H1 (cell line): ENCODE data around the gene DOCK6. TPM values are rescaled to one million over a fixed set of nuclear protein-coding genes. Genes with fewer than 3 reads are reported as not detected.

ENCODE experiments used
- CTCF ChIA-PET: fragments of 300-600 bp; sonication (Branson Sonifier 250); formaldehyde crosslinking; loops from one replicate; lab custom pipeline; 2021; ENCODE audit not compliant: partially characterized antibody; lab: Charles Lee
- POLR2A ChIA-PET: fragments of 300-600 bp; sonication (Branson Sonifier 250); formaldehyde crosslinking; loops from one replicate; lab custom pipeline; 2021; ENCODE audit warnings: inconsistent platforms; ENCODE audit not compliant: partially characterized antibody; lab: Charles Lee
- DNase-seq, 2 experiments: peaks; one replicate each; pipeline versions ENCODE4 v3.0.0 to v3.0.0-alpha.2; 2010 to 2022; ENCODE audit warnings: low spot score in 2 of 2, low read depth in 1 of 2, mixed read lengths in 1 of 2
- FAIRE-seq: peaks from 2 replicates; lab custom pipeline; 2011; peaks lifted over from hg19 to GRCh38; lab: Jason Lieb, UNC
- H2AFZ ChIP-seq: 2 replicates; pipeline ENCODE4 v1.8.1; 2012; ENCODE audit warnings: low read length, inconsistent platforms
- H2AK5ac ChIP-seq: 2 replicates; pipeline ENCODE4 v1.6.1; 2013; ENCODE audit warnings: low read depth, low read length
- H2BK120ac ChIP-seq: replicated peaks from 2 replicates; pipeline ENCODE3; 2013; ENCODE audit warnings: low read depth, low read length, inconsistent platforms
- H2BK12ac ChIP-seq: 2 replicates; pipeline ENCODE4 v1.6.1; 2013; ENCODE audit warnings: low read depth, low read length
- H2BK15ac ChIP-seq: 2 replicates; pipeline ENCODE4 v1.6.1; 2013; ENCODE audit warnings: low read length
- H2BK20ac ChIP-seq: 2 replicates; pipeline ENCODE4 v1.6.1; 2013; ENCODE audit warnings: low read length
- H2BK5ac ChIP-seq: 2 replicates; pipeline ENCODE4 v1.6.1; 2013; ENCODE audit warnings: low read depth, low read length
- H3K14ac ChIP-seq: 2 replicates; pipeline ENCODE4 v1.6.1; 2013; ENCODE audit warnings: inconsistent platforms; ENCODE audit not compliant: insufficient read length
- H3K18ac ChIP-seq: 2 replicates; pipeline ENCODE4 v1.6.1; 2013; ENCODE audit warnings: low read length; ENCODE audit errors: extremely low read depth
- H3K23ac ChIP-seq: 2 replicates; pipeline ENCODE4 v1.6.1; 2013; ENCODE audit warnings: inconsistent platforms; ENCODE audit not compliant: insufficient read length
- H3K23me2 ChIP-seq: 2 replicates; pipeline ENCODE4 v1.6.1; 2013; ENCODE audit warnings: low read depth, low read length
- H3K27ac ChIP-seq: 2 replicates; pipeline ENCODE4 v1.6.1; 2011; ENCODE audit warnings: low read depth, low read length, inconsistent platforms
- H3K27me3 ChIP-seq, 4 experiments: replicated peaks in 1 of 4; 1 replicate in 1 of 4; 2 replicates in 3 of 4; pipeline versions ENCODE4 v1.6.1 to v1.8.1; 2011 to 2013; ENCODE audit warnings: low read length in 3 of 4, mild to moderate bottlenecking in 3 of 4, inconsistent platforms in 2 of 4, mixed read lengths in 2 of 4, moderate library complexity in 1 of 4; ENCODE audit not compliant: control insufficient read depth in 3 of 4, insufficient read depth in 3 of 4; ENCODE audit errors: extremely low read depth in 1 of 4
- H3K36me3 ChIP-seq, 4 experiments: 2 replicates each; pipeline versions ENCODE4 v1.6.1 to v1.8.1; 2011 to 2013; ENCODE audit warnings: mild to moderate bottlenecking in 4 of 4, low read length in 3 of 4, moderate library complexity in 2 of 4, control low read depth in 1 of 4, inconsistent platforms in 1 of 4; ENCODE audit not compliant: insufficient read depth in 4 of 4, control insufficient read depth in 2 of 4
- H3K4ac ChIP-seq: replicated peaks from 2 replicates; pipeline ENCODE3; 2013; ENCODE audit warnings: low read length, low read depth, mixed read lengths, inconsistent platforms; ENCODE audit not compliant: insufficient read length
- H3K4me1 ChIP-seq, 4 experiments: replicated peaks in 1 of 4; 1 replicate in 1 of 4; 2 replicates in 3 of 4; pipeline versions ENCODE4 v1.6.1 to v1.8.1; 2011 to 2013; ENCODE audit warnings: low read length in 3 of 4, inconsistent platforms in 2 of 4, mixed read lengths in 1 of 4; ENCODE audit not compliant: insufficient read depth in 4 of 4, control insufficient read depth in 3 of 4
- H3K4me2 ChIP-seq, 2 experiments: 2 replicates each; pipeline versions ENCODE4 v1.6.1 to v1.8.1; 2011 to 2013; ENCODE audit warnings: low read depth in 2 of 2, low read length in 2 of 2, control low read depth in 1 of 2, inconsistent platforms in 1 of 2, mild to moderate bottlenecking in 1 of 2; ENCODE audit not compliant: insufficient read depth in 1 of 2
- H3K4me3 ChIP-seq, 4 experiments: fragments of 200-600, 300-600 bp in 1 of 4; sonication (generic), shearing (Covaris generic), sonication (Bioruptor Twin) in 1 of 4; 2 replicates each; pipeline versions ENCODE4 v1.5.1 to v1.8.1; 2011 to 2016; ENCODE audit warnings: low read length in 4 of 4, low read depth in 3 of 4, control low read depth in 2 of 4, inconsistent platforms in 2 of 4, mild to moderate bottlenecking in 2 of 4, mixed read lengths in 1 of 4, moderate library complexity in 1 of 4; ENCODE audit not compliant: insufficient read depth in 2 of 4; ENCODE audit errors: extremely low read depth in 1 of 4
- H3K56ac ChIP-seq: replicated peaks from 2 replicates; pipeline ENCODE3; 2013; ENCODE audit warnings: low read depth, mild to moderate bottlenecking, mixed read lengths, low read length, inconsistent platforms; ENCODE audit not compliant: insufficient read length
- H3K79me1 ChIP-seq: 2 replicates; pipeline ENCODE4 v1.6.1; 2013; ENCODE audit warnings: low read depth, low read length, control low read depth
- H3K79me2 ChIP-seq, 2 experiments: 2 replicates each; pipeline versions ENCODE4 v1.6.1 to v1.8.1; 2012 to 2013; ENCODE audit warnings: low read length in 2 of 2, mild to moderate bottlenecking in 2 of 2, inconsistent platforms in 1 of 2; ENCODE audit not compliant: insufficient read depth in 2 of 2, control insufficient read depth in 1 of 2
- H3K9ac ChIP-seq, 4 experiments: replicated peaks in 1 of 4; 1 replicate in 1 of 4; 2 replicates in 3 of 4; pipeline versions ENCODE4 v1.6.1 to v1.8.1; 2011 to 2013; ENCODE audit warnings: low read depth in 3 of 4, low read length in 3 of 4, control low read depth in 2 of 4, mild to moderate bottlenecking in 2 of 4, moderate library complexity in 2 of 4, inconsistent platforms in 1 of 4; ENCODE audit errors: extremely low read depth in 1 of 4
- H3K9me3 ChIP-seq, 2 experiments: 2 replicates each; pipeline versions ENCODE4 v1.6.1 to v1.8.1; 2012 to 2013; ENCODE audit warnings: mild to moderate bottlenecking in 2 of 2, moderate library complexity in 2 of 2, control low read depth in 1 of 2, inconsistent platforms in 1 of 2, low read depth in 1 of 2, low read length in 1 of 2, mixed read lengths in 1 of 2; ENCODE audit not compliant: insufficient read depth in 2 of 2
- H4K20me1 ChIP-seq, 2 experiments: replicated peaks in 1 of 2; 2 replicates each; pipeline versions ENCODE3 to v1.8.1; 2011 to 2013; ENCODE audit warnings: inconsistent platforms in 2 of 2, low read length in 2 of 2, mild to moderate bottlenecking in 1 of 2; ENCODE audit not compliant: insufficient read depth in 2 of 2, control insufficient read depth in 1 of 2
- H4K5ac ChIP-seq: 2 replicates; pipeline ENCODE4 v1.6.1; 2013; ENCODE audit warnings: low read length, low read depth, mixed read lengths, inconsistent platforms; ENCODE audit not compliant: insufficient read length
- H4K8ac ChIP-seq: 2 replicates; pipeline ENCODE4 v1.8.0; 2013; ENCODE audit warnings: mild to moderate bottlenecking, moderate library complexity, low read length, inconsistent platforms; ENCODE audit not compliant: insufficient read depth; ENCODE audit errors: extremely low read depth
- H4K91ac ChIP-seq: replicated peaks from 2 replicates; pipeline ENCODE3; 2013; ENCODE audit warnings: low read length, mixed read lengths, inconsistent platforms; ENCODE audit not compliant: insufficient read length
- CREB1 ChIP-seq: IDR thresholded peaks from 2 replicates; pipeline ENCODE4 v1.6.1; 2012; ENCODE audit warnings: inconsistent platforms
- WGBS, 2 experiments: shearing (Covaris generic) in 1 of 2; methylation state at CpG; one replicate each; pipeline versions ENCODE4 v1.1.6 to v1.1.7; 2013 to 2015; ENCODE audit warnings: low lambda C conversion rate in 2 of 2, mixed read lengths in 2 of 2, inconsistent platforms in 1 of 2, low coverage in 1 of 2, missing lambda C conversion rate in 1 of 2; ENCODE audit not compliant: insufficient replicate concordance in 2 of 2, insufficient coverage in 1 of 2, insufficient read length in 1 of 2; ENCODE audit errors: extremely low coverage in 1 of 2, missing lambda C conversion rate in 1 of 2; 5-methylcytosine and 5-hydroxymethylcytosine counted together
- polyA plus RNA-seq, 7 experiments: library from polyadenylated mRNA; depleted of rRNA in 3 of 7; stranded (reverse) in 5 of 7; unstranded in 2 of 7; fragments of >200 nt in 5 of 7; fragments of 200-250 nt in 2 of 7; gene quantifications; 1 replicate in 5 of 7; 2 replicates in 1 of 7; 4 replicates in 1 of 7; pipeline versions ENCODE4 v1.2.1 to v1.2.3, GENCODE V29; 2011 to 2013; ENCODE audit warnings: missing spikeins in 2 of 7, mixed read lengths in 2 of 7
- total RNA-seq: library from RNA; stranded (reverse); fragmentation: NEBNext Ultra II Directional; extraction: Animal tissue kit (Norgen Biotek cat#: 25700); gene quantifications from 2 replicates; pipeline ENCODE4 v1.2.1, GENCODE V29; 2021

The DOCK6 gene
- total and polyA plus RNA-seq, 2 of the 8 experiments (the other 6 are each of a cell fraction or from before 2014, with no cell fraction given) = 25.5 to 54.7 TPM

GRCh38 chr19:11236324-11237301 lies 25.7 kb downstream of the DOCK6 start:
- Histone ChIP-seq H3K14ac (no peak overlapping the region), H3K36me3 (peaks cover 0 to 13% (median 10%) of the 10 kb centered on the region in 4 experiments; a peak in 6 of 8 replicates), H4K20me1 (peaks cover 6 to 7% of the 10 kb centered on the region in 2 experiments), H3K18ac (no peak overlapping the region), H2BK20ac (no peak overlapping the region), H2BK120ac (no peak overlapping the region), H2AFZ (no peak overlapping the region), H3K4me1 (no peaks in the 10 kb centered on the region), H3K79me1 (no peaks in the 10 kb centered on the region), H2BK12ac (no peak overlapping the region; the same call in 1 of the 2 replicates), H3K79me2 (no peaks in the 10 kb centered on the region), H3K4ac (no peak overlapping the region), H3K23ac (no peak overlapping the region), H3K9ac (no peak overlapping the region), H3K56ac (no peak overlapping the region), H3K23me2 (no peaks in the 10 kb centered on the region), H3K27ac (no peak overlapping the region), H4K5ac (no peak overlapping the region), H2BK15ac (no peak overlapping the region), H4K91ac (no peak overlapping the region), H4K8ac (no peak overlapping the region), H2AK5ac (no peak overlapping the region), H3K4me2 (no peak overlapping the region), H2BK5ac (no peak overlapping the region; the same call in 1 of the 2 replicates), H3K9me3 (no peaks in the 10 kb centered on the region), H3K27me3 (no peaks in the 10 kb centered on the region), H3K4me3 (no peak overlapping the region)
- DNase-seq (no peak), FAIRE-seq (no peak)
- POLR2A ChIA-PET = interaction anchor here (0.7 to 1.2 kb wide), 4 partner anchors 9 to 1654 kb away, joined by 3 to 4 read pairs (median 4); partner anchors contain the start of gene GCDH
- CTCF ChIA-PET = interaction anchor here (0.7 to 1.4 kb wide), 3 partner anchors 19 to 72 kb away, joined by 3 to 4 read pairs (median 3); no protein-coding TSS in a partner anchor
- 91% methylated on average over 31 of the region's 31 CpGs; no CpG with 5 or more reads in 1 of the 2 experiments for WGBS, 2 experiments
- TF ChIP-seq CREB1 = no peak
